C4-2B (cell line): ENCODE results near the gene JAGN1.

Source experiments
- CTCF ChIP-seq: fragments of 450-650 bp; conservative IDR thresholded peaks from 2 replicates; pipeline ENCODE4 v1.5.1; 2017; ENCODE audit warnings: mild to moderate bottlenecking
- ZFX ChIP-seq: fragments of 450-650 bp; IDR thresholded peaks from 2 replicates; pipeline ENCODE4 v1.6.1; 2017

GRCh38 chr3:9891072-9891622, 737 bp downstream of the JAGN1 start:
- TF ChIP-seq CTCF, result no peak
- no peak for TF ChIP-seq ZFX
